ENCODE results near the gene NCKAP5. TPM values are rescaled to one million over a fixed set of nuclear protein-coding genes. Genes with fewer than 3 reads are reported as not detected.

The NCKAP5 gene
- polyA plus RNA-seq, 3 donors: 7.6 to 10.1 (median 8.2) TPM

DNA sequence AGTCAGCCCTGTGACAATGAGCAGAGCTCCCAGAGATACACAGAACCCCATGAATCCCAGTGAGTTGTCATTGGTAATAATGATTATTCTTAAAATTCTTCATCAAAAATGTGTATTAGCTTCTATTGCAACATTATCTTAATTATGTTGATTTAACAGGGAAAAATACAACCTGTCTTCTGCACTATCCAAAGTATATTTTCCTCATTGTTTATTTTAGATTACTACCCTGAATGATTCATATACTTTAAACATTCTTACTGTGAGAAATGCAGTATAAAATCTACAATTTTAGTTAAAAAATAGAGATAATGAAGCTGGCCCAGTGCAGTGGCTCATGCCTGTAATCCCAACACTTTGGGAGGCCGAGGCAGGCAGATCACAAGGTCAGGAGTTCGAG lies 773.0 kb downstream of the NCKAP5 start:
- DNase-seq (ENCODE audit: low read depth in 3 of 3, low spot score in 2 of 3): no peak

DNA sequence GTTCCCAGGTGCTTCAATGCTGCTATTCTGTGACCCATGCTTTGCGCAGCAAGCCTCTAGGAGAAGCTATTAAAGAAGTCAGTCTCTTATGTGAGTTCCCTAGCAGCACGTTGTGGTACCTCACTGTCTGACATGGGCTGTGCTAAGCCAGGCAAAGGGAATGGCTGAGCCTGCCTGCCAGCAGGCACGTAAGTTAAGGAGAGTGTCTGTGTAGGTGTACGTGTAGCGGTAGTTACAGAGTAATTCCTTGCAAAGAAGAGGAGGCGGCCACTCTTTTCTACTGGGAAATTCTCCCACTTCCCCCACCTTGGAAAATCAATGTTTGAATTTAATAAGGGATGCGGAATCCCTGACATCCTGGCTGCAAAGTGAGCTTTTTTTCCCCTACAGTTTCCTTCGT lies 774.7 kb downstream of the NCKAP5 start:
- DNase-seq (ENCODE audit: low read depth in 3 of 3, low spot score in 2 of 3): no peak

GRCh38 chr2:132790207-132790785 lies 778.0 kb downstream of the NCKAP5 start:
- no peak for DNase-seq (ENCODE audit: low read depth in 3 of 3, low spot score in 2 of 3)

GRCh38 chr2:132789066-132789465 lies 779.2 kb downstream of the NCKAP5 start:
- no peak for DNase-seq (ENCODE audit: low read depth in 3 of 3, low spot score in 2 of 3)

DNA sequence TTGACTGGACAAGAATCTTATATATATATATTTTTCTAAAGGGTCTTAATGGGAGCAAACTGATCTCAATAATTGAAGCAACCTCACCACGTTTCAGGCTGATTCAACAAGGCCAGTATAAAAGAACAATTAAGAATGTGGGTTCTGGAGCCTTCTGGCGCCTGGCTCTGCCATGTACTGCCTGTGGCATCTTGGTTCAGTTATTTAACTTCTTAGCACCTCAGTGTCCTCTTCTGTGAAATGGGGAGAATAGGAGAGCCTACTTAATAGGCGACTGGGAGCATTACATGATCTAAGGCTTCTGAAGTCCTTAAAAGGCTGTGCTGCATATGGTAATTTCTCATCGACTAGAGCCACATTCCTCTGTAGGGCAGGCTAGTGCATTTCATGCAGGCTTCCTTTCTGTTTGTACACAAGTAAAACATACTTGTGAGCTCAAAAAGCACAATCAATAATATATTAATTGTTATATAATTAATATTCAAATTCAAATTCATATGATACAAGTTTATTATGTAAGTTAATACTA lies 779.9 kb downstream of the NCKAP5 start:
- DNase-seq (ENCODE audit: low read depth in 3 of 3, low spot score in 2 of 3): no peak

GRCh38 chr2:132783883-132784282 lies 784.4 kb downstream of the NCKAP5 start:
- no peak for DNase-seq (ENCODE audit: low read depth in 3 of 3, low spot score in 2 of 3)

- DNase-seq (ENCODE audit: low read depth in 3 of 3, low spot score in 2 of 3): no peak
These were observed 786.0 kb downstream of the NCKAP5 start for GRCh38 chr2:132782176-132782783.

GRCh38 chr2:132780651-132781050 lies 787.6 kb downstream of the NCKAP5 start:
- DNase-seq (ENCODE audit: low read depth in 3 of 3, low spot score in 2 of 3): no peak

DNA sequence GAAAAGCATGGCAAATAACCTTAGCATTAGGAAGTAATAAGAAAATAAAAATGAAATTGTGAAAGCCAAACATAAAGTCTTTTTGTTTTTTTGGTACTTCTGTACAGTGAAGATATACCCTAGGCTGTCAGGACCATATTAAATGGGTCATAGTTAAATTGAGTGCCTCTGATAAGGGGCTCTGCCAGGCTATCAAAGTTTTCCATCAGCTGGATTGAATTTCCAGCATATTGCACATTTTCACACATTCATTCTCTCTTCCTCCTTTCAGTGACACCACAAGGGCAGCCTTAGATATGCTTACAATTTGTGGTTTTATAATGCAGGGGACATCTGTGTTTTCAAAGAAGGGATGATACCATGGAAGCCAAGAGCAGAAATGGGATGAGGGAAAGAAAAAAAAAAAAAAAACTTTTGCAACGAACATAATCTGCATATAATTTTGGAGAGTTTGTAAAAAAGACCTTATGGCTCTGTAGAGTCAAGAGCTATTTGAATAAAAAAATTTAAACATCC lies 789.0 kb downstream of the NCKAP5 start:
- DNase-seq (ENCODE audit: low read depth in 3 of 3, low spot score in 2 of 3): no peak

GRCh38 chr2:132776287-132776686 lies 792.0 kb downstream of the NCKAP5 start:
- DNase-seq (ENCODE audit: low read depth in 3 of 3, low spot score in 2 of 3): no peak

GRCh38 chr2:132774189-132774588 lies 794.1 kb downstream of the NCKAP5 start:
- no peak for DNase-seq (ENCODE audit: low read depth in 3 of 3, low spot score in 2 of 3)

DNA sequence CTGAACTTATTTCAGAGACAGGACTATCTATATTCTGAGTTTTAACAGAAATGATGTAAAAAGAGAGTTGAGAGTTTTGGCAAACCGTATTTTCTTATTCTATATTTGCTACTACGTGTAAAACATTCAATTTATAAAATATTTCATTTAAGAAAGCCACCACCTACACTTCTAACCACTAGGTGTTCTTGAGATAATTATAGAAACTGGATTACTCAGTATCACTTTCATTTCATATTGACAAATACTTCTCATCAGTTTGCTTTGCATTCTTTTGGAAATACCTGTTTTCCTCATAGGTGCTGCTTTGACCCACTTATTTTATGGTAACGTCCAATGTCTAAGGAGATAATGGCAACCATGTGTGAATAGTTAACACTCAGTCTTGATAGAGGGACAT lies 794.9 kb downstream of the NCKAP5 start:
- DNase-seq (ENCODE audit: low read depth in 3 of 3, low spot score in 2 of 3): no peak

GRCh38 chr2:132772340-132772739 lies 795.9 kb downstream of the NCKAP5 start:
- no peak for DNase-seq (ENCODE audit: low read depth in 3 of 3, low spot score in 2 of 3)

GRCh38 chr2:132766573-132766972 lies 801.7 kb downstream of the NCKAP5 start:
- no peak for DNase-seq (ENCODE audit: low read depth in 3 of 3, low spot score in 2 of 3)

- DNase-seq (ENCODE audit: low read depth in 3 of 3, low spot score in 2 of 3): no peak
These were observed 806.8 kb downstream of the NCKAP5 start for GRCh38 chr2:132761437-132761836.

DNA sequence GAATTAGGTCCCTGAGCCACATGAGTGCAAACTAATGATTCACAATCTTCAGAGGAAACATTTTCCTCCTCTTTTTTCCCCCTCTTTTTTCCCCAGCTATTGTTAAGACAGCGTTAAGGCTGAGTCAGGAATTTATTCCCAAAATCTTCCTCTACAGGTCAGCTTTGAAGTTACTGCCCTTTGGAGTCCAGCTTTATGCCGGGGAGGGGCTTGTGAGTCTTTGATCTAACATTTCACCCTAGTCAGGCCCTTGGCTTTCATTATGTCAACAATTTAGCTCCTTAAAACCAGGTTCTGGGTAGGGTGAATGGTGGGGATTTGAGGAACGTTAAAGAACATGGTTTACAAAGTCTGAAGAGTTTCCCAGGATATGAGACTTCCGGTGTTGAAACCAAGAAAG lies 807.3 kb downstream of the NCKAP5 start:
- no peak for DNase-seq (ENCODE audit: low read depth in 3 of 3, low spot score in 2 of 3)

DNA sequence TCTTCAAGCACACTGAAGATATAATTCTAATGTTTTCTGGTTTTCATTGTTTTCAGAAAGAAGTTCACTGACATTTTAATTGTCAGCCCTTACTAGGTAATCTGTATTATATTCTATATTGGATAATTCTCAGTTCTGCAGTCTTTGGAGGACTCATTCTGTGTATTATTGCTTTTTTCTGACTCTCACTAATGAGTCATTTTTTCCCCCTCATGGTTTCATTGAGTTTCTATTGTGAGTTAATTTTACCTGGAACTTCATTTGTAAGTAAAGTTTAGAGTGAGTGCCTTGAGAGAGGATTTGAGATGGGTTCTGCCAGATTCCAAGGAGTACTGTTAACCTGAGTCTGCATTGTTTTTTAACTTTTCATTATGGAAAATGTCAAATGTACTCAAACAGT lies 807.9 kb downstream of the NCKAP5 start:
- DNase-seq (ENCODE audit: low read depth in 3 of 3, low spot score in 2 of 3): no peak

GRCh38 chr2:132758995-132759394 lies 809.3 kb downstream of the NCKAP5 start:
- no peak for DNase-seq (ENCODE audit: low read depth in 3 of 3, low spot score in 2 of 3)

DNA sequence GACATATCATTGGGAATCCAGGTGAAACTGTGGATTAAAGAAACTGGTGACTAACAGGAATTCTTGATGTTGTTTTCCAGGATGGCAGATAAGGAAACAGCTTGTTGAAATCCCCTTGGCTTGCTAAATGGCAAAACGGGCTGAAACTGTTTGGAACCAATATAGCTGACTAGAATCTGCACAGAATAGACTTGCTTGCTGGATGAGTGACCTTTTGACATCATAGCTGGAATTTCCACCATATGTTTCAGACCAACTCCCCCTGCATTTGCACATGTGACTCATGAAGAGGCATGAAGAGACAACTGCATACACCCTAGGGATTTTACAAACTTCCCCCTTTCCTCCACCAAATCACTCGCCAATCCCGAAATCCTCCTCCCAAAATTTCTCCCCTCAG lies 810.6 kb downstream of the NCKAP5 start:
- DNase-seq (ENCODE audit: low read depth in 3 of 3, low spot score in 2 of 3): no peak

DNA sequence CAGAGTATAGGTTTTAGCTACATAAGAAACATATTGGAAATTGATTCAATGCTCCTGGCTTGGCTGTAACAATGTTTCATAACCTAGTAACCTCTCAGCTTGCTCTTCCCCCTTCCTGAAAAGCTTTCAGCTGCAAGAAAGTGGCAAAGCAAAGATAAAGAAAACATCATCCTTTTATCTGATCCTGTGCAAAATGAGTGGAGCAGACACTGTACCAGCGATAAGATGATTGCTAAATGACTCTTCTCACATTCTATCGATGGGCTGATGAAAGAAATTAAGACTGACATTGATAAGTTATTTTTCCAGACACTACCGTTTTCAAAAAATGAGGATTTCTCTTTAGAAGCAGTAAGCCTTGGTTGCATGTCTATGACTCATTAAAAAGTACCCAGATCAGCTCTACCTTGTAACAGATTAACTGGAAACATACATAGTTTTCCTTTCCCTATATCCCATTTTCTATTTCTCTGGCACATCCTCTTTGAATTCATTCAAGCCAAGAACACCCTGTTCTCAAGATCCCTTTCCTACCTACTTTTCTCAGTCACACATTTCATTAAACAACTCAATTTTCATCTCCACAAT lies 811.2 kb downstream of the NCKAP5 start:
- no peak for DNase-seq (ENCODE audit: low read depth in 3 of 3, low spot score in 2 of 3)

- no peak for DNase-seq (ENCODE audit: low read depth in 3 of 3, low spot score in 2 of 3)
These were observed 813.3 kb downstream of the NCKAP5 start for GRCh38 chr2:132754867-132755472.

DNA sequence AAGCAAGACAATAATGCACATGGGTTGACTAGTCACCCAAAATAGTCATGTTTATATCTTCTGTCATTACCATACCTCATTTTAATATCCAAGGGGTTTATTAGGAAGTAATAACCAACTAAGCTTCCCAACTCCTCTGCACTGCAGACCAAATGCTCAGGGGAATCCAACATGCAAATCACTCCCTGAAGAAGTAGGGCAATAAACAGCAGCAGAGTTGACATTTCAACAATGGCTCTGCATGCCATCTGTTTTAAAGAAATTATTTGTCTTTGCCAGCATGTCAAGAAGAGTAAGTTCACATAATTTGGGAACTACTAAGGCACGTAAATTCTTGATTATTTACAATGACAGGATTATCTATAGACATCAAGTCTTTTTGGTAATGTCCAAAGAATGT lies 813.9 kb downstream of the NCKAP5 start:
- no peak for DNase-seq (ENCODE audit: low read depth in 3 of 3, low spot score in 2 of 3)

Measured in right renal cortex interstitium (tissue), 3 donors.